Common myeloid progenitor, CD34-positive (primary cell): ENCODE measurements around the gene TPX2.
A peak's percentile ranks its signal among the peaks of the same experiment; 100 is the strongest.

Experiments
- CTCF ChIA-PET: fragments of 350-600 bp; sonication (Branson Sonifier 250); formaldehyde crosslinking; loops from one replicate; lab custom pipeline; 2021; ENCODE audit warnings: antibody characterized with exemption; lab: Charles Lee
- POLR2A ChIA-PET: fragments of 350-600 bp; sonication (Branson Sonifier 250); formaldehyde crosslinking; loops from one replicate; lab custom pipeline; 2021; ENCODE audit warnings: antibody characterized with exemption; lab: Charles Lee
- DNase-seq, 3 donors: peaks; one replicate each; pipeline versions ENCODE4 v3.0.0 to v3.0.0-alpha.2; 2013
- H3K27ac ChIP-seq, 2 experiments: 1 replicate in 1 of 2; 2 replicates in 1 of 2; pipeline ENCODE4 v1.7.0; 2013; ENCODE audit warnings: inconsistent platforms in 2 of 2, low read length in 2 of 2, mild to moderate bottlenecking in 2 of 2, low read depth in 1 of 2, moderate library complexity in 1 of 2; ENCODE audit not compliant: severe bottlenecking in 2 of 2, insufficient read depth in 1 of 2, poor library complexity in 1 of 2
- H3K27me3 ChIP-seq, 5 experiments: replicated peaks in 2 of 5; 1 replicate in 3 of 5; 2 replicates in 2 of 5; pipeline versions ENCODE4 v1.6.1 to v1.7.0; 2013; ENCODE audit warnings: low read length in 4 of 5, mild to moderate bottlenecking in 2 of 5, moderate library complexity in 2 of 5, inconsistent platforms in 1 of 5; ENCODE audit not compliant: insufficient read depth in 5 of 5, control insufficient read depth in 4 of 5
- H3K36me3 ChIP-seq, 4 experiments: 1 replicate in 2 of 4; 2 replicates in 2 of 4; pipeline versions ENCODE4 v1.6.1 to v1.7.0; 2013; ENCODE audit warnings: low read length in 3 of 4, control low read depth in 1 of 4, mild to moderate bottlenecking in 1 of 4; ENCODE audit not compliant: control insufficient read depth in 4 of 4, insufficient read depth in 4 of 4
- H3K4me1 ChIP-seq, 4 experiments: 1 replicate in 3 of 4; 2 replicates in 1 of 4; pipeline versions ENCODE4 v1.6.1 to v1.7.1; 2013; ENCODE audit warnings: low read length in 3 of 4, mild to moderate bottlenecking in 3 of 4, control low read depth in 1 of 4, inconsistent platforms in 1 of 4, moderate library complexity in 1 of 4; ENCODE audit not compliant: control insufficient read depth in 4 of 4, insufficient read depth in 4 of 4; ENCODE audit errors: control extremely low read depth in 1 of 4
- H3K4me3 ChIP-seq, 7 experiments: 1 replicate in 4 of 7; 2 replicates in 3 of 7; pipeline versions ENCODE4 v1.5.1 to v1.7.0; 2013; ENCODE audit warnings: mild to moderate bottlenecking in 7 of 7, low read length in 6 of 7, moderate library complexity in 6 of 7, inconsistent platforms in 2 of 7, low read depth in 2 of 7, control low read depth in 1 of 7; ENCODE audit not compliant: insufficient read depth in 4 of 7, control insufficient read depth in 1 of 7; ENCODE audit errors: extremely low read depth in 1 of 7
- H3K9me3 ChIP-seq, 5 experiments: 1 replicate in 4 of 5; 2 replicates in 1 of 5; pipeline versions ENCODE4 v1.6.1 to v1.7.1; 2013; ENCODE audit warnings: low read length in 4 of 5, mild to moderate bottlenecking in 2 of 5, inconsistent platforms in 1 of 5, low read depth in 1 of 5, moderate library complexity in 1 of 5; ENCODE audit not compliant: control insufficient read depth in 4 of 5, insufficient read depth in 2 of 5; ENCODE audit errors: control extremely low read depth in 1 of 5
- WGBS: methylation state at CpG from one replicate; pipeline ENCODE4 v1.1.5; 2013; ENCODE audit not compliant: insufficient coverage; 5-methylcytosine and 5-hydroxymethylcytosine counted together

TPX2 gene

DNA sequence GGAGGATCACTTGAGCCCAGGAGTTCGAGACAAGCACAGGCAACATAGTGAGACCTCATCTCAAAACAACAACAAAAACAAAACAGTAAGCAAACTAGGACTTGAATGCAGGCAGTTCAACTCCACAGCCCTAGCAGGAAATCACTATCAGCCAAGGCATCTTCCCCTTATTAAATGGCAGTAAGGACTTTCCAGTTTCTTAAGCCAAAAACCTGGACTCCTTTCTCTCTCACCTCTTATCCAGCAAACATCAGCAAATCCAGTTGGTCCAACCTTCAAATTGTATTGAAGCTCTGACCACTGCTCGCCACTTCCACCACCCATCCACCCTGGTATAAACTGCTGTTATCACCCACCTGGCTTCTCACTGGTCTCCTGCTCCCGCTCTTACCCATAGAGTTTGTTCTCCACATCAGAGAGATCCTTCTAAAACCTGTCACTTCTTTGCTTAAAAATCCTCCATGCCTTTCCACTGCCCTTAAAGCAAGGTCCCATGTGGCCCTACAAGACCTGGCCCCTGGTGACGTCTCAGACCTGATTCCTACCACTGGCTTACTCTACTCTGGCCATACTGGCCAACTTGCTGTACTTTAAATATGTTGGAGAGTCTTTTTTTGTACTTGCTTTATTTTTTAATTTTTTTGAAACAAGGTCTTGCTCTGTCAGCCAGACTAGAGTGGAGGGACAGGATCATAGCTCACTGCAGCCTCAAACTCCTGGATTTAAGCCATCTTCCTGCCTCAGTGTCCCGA is 44.1 kb upstream of the TPX2 start:
- WGBS = 96% methylated on average over 4 of the region's 5 CpGs
- POLR2A ChIA-PET = interaction anchor here (1.0 kb wide), 1 partner anchor 11 kb away, joined by 4 read pairs; no protein-coding TSS in a partner anchor
- peaks cover 5 to 12% (median 9%) of the 10 kb centered on the region in 4 experiments for H3K36me3 ChIP-seq
- no peak for DNase-seq
- peak overlapping the region in 1 of 2 experiments; percentile 51 for H3K27ac ChIP-seq
- H3K27me3 ChIP-seq = no peaks in the 10 kb centered on the region
- CTCF ChIA-PET = interaction anchor here (0.8 to 11.2 kb wide), 8 partner anchors 10 to 63 kb away, joined by 3 to 67 read pairs (median 4); partner anchors contain the start of gene BCL2L1
- H3K4me3 ChIP-seq = no peak overlapping the region
- H3K9me3 ChIP-seq = no peaks in the 10 kb centered on the region
- H3K4me1 ChIP-seq = peaks cover 0 to 52% (median 39%) of the 10 kb centered on the region in 4 experiments

- H3K9me3 ChIP-seq = no peaks in the 10 kb centered on the region
- H3K36me3 ChIP-seq = peaks cover 8 to 21% (median 12%) of the 10 kb centered on the region in 4 experiments
- DNase-seq = no peak
- no peak overlapping the region for H3K4me3 ChIP-seq
- WGBS = 97% methylated on average over 9 of the region's 12 CpGs
- peaks cover 0 to 48% (median 40%) of the 10 kb centered on the region in 4 experiments for H3K4me1 ChIP-seq
- CTCF ChIA-PET = interaction anchor here (0.8 to 11.2 kb wide), 8 partner anchors 9 to 33 kb away, joined by 3 to 67 read pairs (median 4); partner anchors contain the start of gene BCL2L1
- POLR2A ChIA-PET = interaction anchor here (0.5 kb wide), 1 partner anchor 38 kb away, joined by 4 read pairs; no protein-coding TSS in a partner anchor
- no peak overlapping the region for H3K27ac ChIP-seq
- H3K27me3 ChIP-seq = no peaks in the 10 kb centered on the region
Observed at GRCh38 chr20:31695849-31696804, 43.0 kb upstream of the TPX2 start.

GRCh38 chr20:31698243-31698802 is 40.8 kb upstream of the TPX2 start:
- Histone ChIP-seq H3K27ac (no peak overlapping the region), H3K36me3 (peaks cover 6 to 30% (median 13%) of the 10 kb centered on the region in 4 experiments), H3K4me1 (peaks cover 0 to 42% (median 28%) of the 10 kb centered on the region in 4 experiments), H3K9me3 (no peaks in the 10 kb centered on the region), H3K27me3 (no peaks in the 10 kb centered on the region), H3K4me3 (no peak overlapping the region)
- 100% methylated on average over 6 of the region's 8 CpGs for WGBS
- POLR2A ChIA-PET = no interaction called here
- CTCF ChIA-PET = interaction anchor here (1.0 to 11.2 kb wide), 8 partner anchors 9 to 37 kb away, joined by 3 to 67 read pairs (median 8); partner anchors contain the start of gene BCL2L1
- DNase-seq = no peak

GRCh38 chr20:31698803-31699718 is 40.0 kb upstream of the TPX2 start:
- DNase-seq = peak in 2 of 3 donors; percentile 55 to 69
- no peaks in the 10 kb centered on the region for H3K27me3 ChIP-seq
- H3K4me1 ChIP-seq = peaks cover 0 to 34% (median 23%) of the 10 kb centered on the region in 4 experiments
- H3K36me3 ChIP-seq = peaks cover 6 to 30% (median 13%) of the 10 kb centered on the region in 4 experiments
- 83% methylated on average over 3 of the region's 6 CpGs for WGBS
- POLR2A ChIA-PET = interaction anchor here (0.6 kb wide), 1 partner anchor 18 kb away, joined by 3 read pairs; no protein-coding TSS in a partner anchor
- H3K9me3 ChIP-seq = no peaks in the 10 kb centered on the region
- peak overlapping the region in 1 of 7 experiments; percentile 30 for H3K4me3 ChIP-seq
- peak overlapping the region in 1 of 2 experiments; percentile 61 for H3K27ac ChIP-seq
- CTCF ChIA-PET = interaction anchor here (1.0 to 11.2 kb wide), 10 partner anchors 9 to 37 kb away, joined by 3 to 67 read pairs (median 8); partner anchors contain the start of gene BCL2L1

- WGBS = 98% methylated on average over 5 of the region's 7 CpGs
- Histone ChIP-seq H3K27me3 (no peaks in the 10 kb centered on the region), H3K4me1 (peaks cover 0 to 24% (median 13%) of the 10 kb centered on the region in 4 experiments), H3K27ac (no peak overlapping the region), H3K4me3 (no peak overlapping the region), H3K36me3 (peaks cover 6 to 30% (median 14%) of the 10 kb centered on the region in 4 experiments), H3K9me3 (no peaks in the 10 kb centered on the region)
- POLR2A ChIA-PET = interaction anchor here (0.6 kb wide), 1 partner anchor 17 kb away, joined by 3 read pairs; no protein-coding TSS in a partner anchor
- no peak for DNase-seq
- CTCF ChIA-PET = interaction anchor here (1.0 to 11.2 kb wide), 10 partner anchors 8 to 66 kb away, joined by 3 to 67 read pairs (median 6); partner anchors contain the start of gene BCL2L1
Observed at GRCh38 chr20:31699801-31700728, 39.0 kb upstream of the TPX2 start.
